ENCODE measurements around the gene MED27.

GRCh38 chr9:131845305-131846298, 234.1 kb downstream of the MED27 start:
- TF ChIP-seq MIER3 (CRISPR knock-in tag; IDR thresholded peaks at IDR 0.05; ENCODE audit: borderline replicate concordance) = no peak
- TF ChIP-seq XBP1 (CRISPR knock-in tag; IDR thresholded peaks at IDR 0.05) = no peak
- no peak for TF ChIP-seq RAD51 (IDR thresholded peaks at IDR 0.05; ENCODE audit: borderline replicate concordance)
- no peak for TF ChIP-seq HDAC1 (CRISPR knock-in tag; IDR thresholded peaks at IDR 0.05)
- TF ChIP-seq FOXK2 (IDR thresholded peaks at IDR 0.05) = no peak
- no peak for TF ChIP-seq ZBTB43 (CRISPR knock-in tag; conservative IDR thresholded peaks at IDR 0.05)
